Measurements from ENCODE around the gene LSS.
A peak's percentile ranks its signal among the peaks of the same experiment; 100 is the strongest.
"Not testable (repeated sequence)": the region's sequence is repeated elsewhere in the genome, so short reads cannot be mapped to it uniquely, and the experiment has no call there.

Gene LSS

DNA sequence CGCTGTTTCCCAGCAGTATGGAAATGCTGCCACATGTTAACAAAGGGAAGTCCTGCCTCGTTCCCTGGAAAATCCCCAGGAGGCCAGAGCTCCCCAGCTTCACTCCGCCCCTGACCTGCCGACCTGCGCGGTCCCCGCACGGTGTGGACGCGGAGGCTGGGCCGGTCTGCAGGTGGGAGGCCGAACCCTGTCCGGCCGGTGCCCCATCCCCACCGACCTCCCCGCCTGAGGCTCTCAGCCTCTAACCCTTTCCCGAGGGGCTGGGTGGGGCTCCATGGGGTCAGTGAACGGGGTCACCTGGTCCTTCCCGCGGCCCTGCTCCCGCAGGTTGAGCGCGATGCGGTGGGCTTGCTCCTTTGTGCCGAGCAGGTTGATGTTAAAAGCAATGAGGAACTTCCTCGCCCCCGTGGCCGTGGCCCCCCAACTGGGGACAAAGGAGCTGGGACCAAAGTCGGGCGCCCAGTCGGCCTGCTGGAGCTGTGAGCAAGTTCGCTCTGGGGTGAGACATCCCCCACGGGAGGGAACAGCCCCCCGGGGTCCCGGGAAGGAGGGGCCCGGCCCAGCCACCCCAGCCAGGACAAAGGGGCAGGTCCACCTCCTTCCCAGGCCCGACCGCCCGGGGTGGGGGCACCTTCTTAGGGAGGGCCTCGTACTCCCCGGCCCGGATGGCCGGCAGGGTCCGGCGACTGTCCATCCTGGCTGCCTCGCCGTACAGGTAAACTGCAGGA is 77.1 kb downstream of the LSS start:
- no peak for DNase-seq (ENCODE audit: low read depth, low spot score)
- H3K27me3 ChIP-seq (ENCODE audit: control insufficient read depth, insufficient read depth, low read length): no peaks in the 10 kb centered on the region
- no peak overlapping the region for H3K27ac ChIP-seq (ENCODE audit: low read length)
- H3K36me3 ChIP-seq (ENCODE audit: control insufficient read depth, insufficient read depth, low read length): no peaks in the 10 kb centered on the region
- no CpG with 5 or more reads among the region's 47 CpGs for WGBS (ENCODE audit: insufficient coverage, insufficient read length)
- H3K4me3 ChIP-seq (ENCODE audit: low read length): no peak overlapping the region
- H3K9me3 ChIP-seq (ENCODE audit: control insufficient read depth, insufficient read depth, low read length): no peaks in the 10 kb centered on the region
- H3K4me1 ChIP-seq (ENCODE audit: control insufficient read depth, insufficient read depth, low read length): peaks cover 6% of the 10 kb centered on the region

DNA sequence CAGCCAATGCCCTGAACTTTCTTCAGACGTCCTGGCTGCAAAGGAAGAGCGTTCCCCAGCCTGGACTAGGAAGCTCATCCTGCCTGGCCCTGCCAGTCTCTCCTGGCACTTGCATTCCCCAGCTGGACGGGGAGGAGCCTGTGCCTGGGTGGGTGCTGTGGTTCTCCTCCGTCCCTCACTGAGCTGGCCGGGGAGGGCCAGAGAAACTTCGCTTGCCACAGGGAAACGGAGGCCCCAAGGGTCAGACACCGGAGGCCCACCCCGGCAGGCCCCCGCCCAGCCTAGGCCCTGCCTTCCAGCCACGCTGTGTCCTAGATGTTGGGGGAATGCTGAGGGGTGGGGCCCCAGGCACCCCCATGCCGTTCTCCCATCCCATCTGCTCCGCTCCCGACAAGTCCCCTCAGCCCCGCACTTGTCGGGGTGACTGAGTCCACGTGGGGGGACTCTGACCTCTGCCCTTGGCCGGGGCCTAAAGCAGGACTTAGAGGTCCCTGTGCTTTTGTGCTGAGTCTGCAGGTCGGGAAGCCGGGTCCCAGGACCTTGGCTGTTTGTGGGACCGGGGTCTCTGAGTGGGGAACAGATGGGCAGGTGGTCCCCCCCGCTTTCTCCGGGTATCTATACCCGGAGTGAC is 78.0 kb downstream of the LSS start:
- no peak for DNase-seq (ENCODE audit: low read depth, low spot score)
- WGBS (ENCODE audit: insufficient coverage, insufficient read length): no CpG with 5 or more reads among the region's 24 CpGs
- no peaks in the 10 kb centered on the region for H3K36me3 ChIP-seq (ENCODE audit: control insufficient read depth, insufficient read depth, low read length)
- no peak overlapping the region for H3K27ac ChIP-seq (ENCODE audit: low read length)
- peaks cover 6% of the 10 kb centered on the region for H3K4me1 ChIP-seq (ENCODE audit: control insufficient read depth, insufficient read depth, low read length)
- no peak overlapping the region for H3K4me3 ChIP-seq (ENCODE audit: low read length)
- no peaks in the 10 kb centered on the region for H3K27me3 ChIP-seq (ENCODE audit: control insufficient read depth, insufficient read depth, low read length)
- no peaks in the 10 kb centered on the region for H3K9me3 ChIP-seq (ENCODE audit: control insufficient read depth, insufficient read depth, low read length)

DNA sequence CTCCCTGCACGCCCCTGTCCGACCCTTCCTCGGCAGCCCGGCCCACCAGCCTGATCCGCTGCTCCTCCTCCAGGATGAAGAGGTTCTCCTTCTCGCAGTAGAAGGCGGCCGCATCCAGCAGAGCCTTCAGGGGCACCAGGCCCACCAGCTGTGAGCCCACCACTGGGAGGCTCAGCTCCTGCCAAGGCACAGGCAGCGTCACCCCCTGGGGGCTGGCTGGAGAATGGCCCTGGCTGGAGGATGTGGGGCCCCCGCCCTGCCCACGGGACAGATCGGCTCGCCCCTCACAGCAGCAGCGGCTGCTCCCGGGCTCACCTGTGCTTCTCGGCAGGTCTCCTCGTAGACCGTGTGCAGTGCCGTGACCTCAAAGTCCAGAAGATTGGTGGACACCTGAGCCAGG is 78.5 kb downstream of the LSS start:
- Histone ChIP-seq H3K27ac (ENCODE audit: low read length) (no peak overlapping the region), H3K4me3 (ENCODE audit: low read length) (no peak overlapping the region), H3K36me3 (ENCODE audit: control insufficient read depth, insufficient read depth, low read length) (no peaks in the 10 kb centered on the region; the same call in 1 of the 2 replicates), H3K9me3 (ENCODE audit: control insufficient read depth, insufficient read depth, low read length) (no peaks in the 10 kb centered on the region), H3K27me3 (ENCODE audit: control insufficient read depth, insufficient read depth, low read length) (no peaks in the 10 kb centered on the region), H3K4me1 (ENCODE audit: control insufficient read depth, insufficient read depth, low read length) (peaks cover 6% of the 10 kb centered on the region)
- no CpG with 5 or more reads among the region's 19 CpGs for WGBS (ENCODE audit: insufficient coverage, insufficient read length)
- DNase-seq (ENCODE audit: low read depth, low spot score): no peak

DNA sequence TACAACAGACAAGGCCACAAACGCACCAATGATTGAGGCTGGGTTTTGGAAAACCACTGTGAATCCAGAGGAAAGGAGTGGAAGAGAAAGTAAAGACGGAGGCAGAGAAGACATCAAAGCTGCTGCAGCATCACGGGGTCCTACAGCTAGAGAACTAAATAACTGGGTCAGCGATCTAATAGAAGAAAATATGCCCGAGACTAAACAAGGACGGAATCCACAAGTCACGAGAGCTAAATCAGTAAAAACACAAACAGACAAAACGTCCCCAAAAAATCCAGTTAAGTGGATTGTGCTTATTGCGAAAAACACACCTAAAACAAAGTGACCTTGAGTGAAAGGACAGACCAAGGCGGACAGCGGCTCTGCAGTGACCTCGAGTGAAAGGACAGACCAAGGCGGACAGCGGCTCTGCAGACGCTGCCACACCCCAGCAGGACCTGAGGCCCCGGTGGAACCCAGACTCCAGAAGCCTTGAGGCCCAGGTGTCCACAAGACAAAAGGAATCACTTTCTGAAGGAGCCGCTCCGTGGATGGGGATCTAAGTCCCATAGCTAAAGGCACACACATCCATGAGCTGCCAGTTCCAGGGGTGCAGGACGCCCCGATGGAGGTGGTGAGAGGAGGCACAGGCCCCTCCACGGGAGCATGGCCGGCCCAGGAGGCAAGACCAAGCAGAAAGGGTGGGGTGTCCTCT is 79.2 kb downstream of the LSS start:
- no peaks in the 10 kb centered on the region for H3K9me3 ChIP-seq (ENCODE audit: control insufficient read depth, insufficient read depth, low read length)
- DNase-seq (ENCODE audit: low read depth, low spot score): no peak
- H3K4me1 ChIP-seq (ENCODE audit: control insufficient read depth, insufficient read depth, low read length): peaks cover 6% of the 10 kb centered on the region

DNA sequence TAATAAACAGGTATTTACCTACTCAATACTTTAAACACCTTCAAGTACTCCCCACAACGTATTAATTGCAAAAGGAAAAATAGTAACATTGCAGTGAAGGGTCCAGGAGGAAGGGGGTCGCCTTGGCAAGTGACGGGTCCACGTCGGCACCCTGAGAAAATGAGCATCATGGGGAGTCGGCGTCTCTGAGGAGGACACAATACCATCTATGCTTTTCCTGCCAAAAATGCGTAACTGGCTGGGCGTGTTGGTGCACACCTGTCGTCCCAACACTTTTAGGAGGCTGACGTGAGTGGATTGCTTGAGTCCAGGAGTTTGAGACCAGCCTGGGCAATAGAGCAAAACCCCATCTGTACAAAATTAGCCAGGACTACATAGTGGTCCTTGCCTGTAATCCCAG is 80.5 kb downstream of the LSS start:
- no peak for DNase-seq (ENCODE audit: low read depth, low spot score)
- no CpG with 5 or more reads among the region's 11 CpGs for WGBS (ENCODE audit: insufficient coverage, insufficient read length)
- H3K36me3 ChIP-seq (ENCODE audit: control insufficient read depth, insufficient read depth, low read length): no peaks in the 10 kb centered on the region; the same call in 1 of the 2 replicates
- no peak overlapping the region for H3K27ac ChIP-seq (ENCODE audit: low read length)
- H3K4me1 ChIP-seq (ENCODE audit: control insufficient read depth, insufficient read depth, low read length): peaks cover 2% of the 10 kb centered on the region; the same call in 1 of the 2 replicates
- no peak overlapping the region for H3K4me3 ChIP-seq (ENCODE audit: low read length)
- no peaks in the 10 kb centered on the region for H3K9me3 ChIP-seq (ENCODE audit: control insufficient read depth, insufficient read depth, low read length)
- no peaks in the 10 kb centered on the region for H3K27me3 ChIP-seq (ENCODE audit: control insufficient read depth, insufficient read depth, low read length)

More for the DNA sequence above, 79.2 kb downstream of the LSS start:
- no CpG with 5 or more reads among the region's 22 CpGs for WGBS (ENCODE audit: insufficient coverage, insufficient read length)
- Histone ChIP-seq H3K27me3 (ENCODE audit: control insufficient read depth, insufficient read depth, low read length) (no peaks in the 10 kb centered on the region), H3K4me3 (ENCODE audit: low read length) (no peak overlapping the region), H3K27ac (ENCODE audit: low read length) (no peak overlapping the region), H3K36me3 (ENCODE audit: control insufficient read depth, insufficient read depth, low read length) (no peaks in the 10 kb centered on the region; the same call in 1 of the 2 replicates)

DNA sequence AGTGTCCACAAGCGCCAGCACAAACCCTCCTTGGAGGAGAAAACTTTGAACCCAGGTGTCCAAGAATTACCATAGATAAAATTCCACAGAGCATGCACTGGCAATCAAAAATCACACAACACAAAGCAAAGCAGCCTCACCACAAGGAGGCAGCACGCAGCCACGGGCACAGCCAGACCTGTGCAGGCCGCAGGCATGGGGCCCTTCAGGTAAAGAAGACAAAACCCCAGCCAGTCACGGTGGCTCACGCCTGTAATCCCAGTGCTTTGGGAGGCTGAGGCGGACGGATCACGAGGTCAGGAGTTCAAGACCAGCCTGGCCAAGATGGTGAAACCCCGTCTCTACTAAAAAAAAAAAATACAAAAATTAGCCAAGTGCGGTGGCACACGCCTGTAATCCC is 81.1 kb downstream of the LSS start:
- not testable (repeated sequence) for H3K9me3 ChIP-seq (ENCODE audit: control insufficient read depth, insufficient read depth, low read length); H3K36me3 ChIP-seq (ENCODE audit: control insufficient read depth, insufficient read depth, low read length); H3K27ac ChIP-seq (ENCODE audit: low read length); H3K4me1 ChIP-seq (ENCODE audit: control insufficient read depth, insufficient read depth, low read length); H3K27me3 ChIP-seq (ENCODE audit: control insufficient read depth, insufficient read depth, low read length); H3K4me3 ChIP-seq (ENCODE audit: low read length)
- DNase-seq (ENCODE audit: low read depth, low spot score): peak; percentile 45
- no CpG with 5 or more reads among the region's 12 CpGs for WGBS (ENCODE audit: insufficient coverage, insufficient read length)

DNA sequence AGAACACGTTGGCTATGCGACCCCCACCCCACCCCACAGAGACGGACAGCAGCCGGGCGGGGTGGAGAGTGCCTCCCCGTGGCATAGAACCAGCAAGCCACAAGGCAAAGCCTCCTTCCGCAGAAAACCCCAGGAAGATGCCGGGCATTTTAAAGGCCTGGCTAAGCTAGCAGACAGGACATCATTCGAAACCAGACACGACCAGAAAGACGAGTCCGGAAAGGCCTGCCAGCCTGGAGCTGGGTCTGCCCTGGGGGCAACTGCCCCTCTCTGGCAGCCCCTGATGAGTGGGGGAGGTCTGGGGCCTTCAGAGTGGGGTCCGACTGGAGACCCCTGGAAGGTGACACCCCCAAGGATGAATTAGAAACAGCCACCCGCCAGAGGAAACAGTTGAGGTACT is 81.7 kb downstream of the LSS start:
- WGBS (ENCODE audit: insufficient coverage, insufficient read length): no CpG with 5 or more reads among the region's 14 CpGs
- H3K4me3 ChIP-seq (ENCODE audit: low read length): no peak overlapping the region
- no peak for DNase-seq (ENCODE audit: low read depth, low spot score)
- no peaks in the 10 kb centered on the region for H3K4me1 ChIP-seq (ENCODE audit: control insufficient read depth, insufficient read depth, low read length)
- no peaks in the 10 kb centered on the region for H3K9me3 ChIP-seq (ENCODE audit: control insufficient read depth, insufficient read depth, low read length)
- H3K36me3 ChIP-seq (ENCODE audit: control insufficient read depth, insufficient read depth, low read length): no peaks in the 10 kb centered on the region; the same call in 1 of the 2 replicates
- H3K27ac ChIP-seq (ENCODE audit: low read length): no peak overlapping the region
- no peaks in the 10 kb centered on the region for H3K27me3 ChIP-seq (ENCODE audit: control insufficient read depth, insufficient read depth, low read length)

DNA sequence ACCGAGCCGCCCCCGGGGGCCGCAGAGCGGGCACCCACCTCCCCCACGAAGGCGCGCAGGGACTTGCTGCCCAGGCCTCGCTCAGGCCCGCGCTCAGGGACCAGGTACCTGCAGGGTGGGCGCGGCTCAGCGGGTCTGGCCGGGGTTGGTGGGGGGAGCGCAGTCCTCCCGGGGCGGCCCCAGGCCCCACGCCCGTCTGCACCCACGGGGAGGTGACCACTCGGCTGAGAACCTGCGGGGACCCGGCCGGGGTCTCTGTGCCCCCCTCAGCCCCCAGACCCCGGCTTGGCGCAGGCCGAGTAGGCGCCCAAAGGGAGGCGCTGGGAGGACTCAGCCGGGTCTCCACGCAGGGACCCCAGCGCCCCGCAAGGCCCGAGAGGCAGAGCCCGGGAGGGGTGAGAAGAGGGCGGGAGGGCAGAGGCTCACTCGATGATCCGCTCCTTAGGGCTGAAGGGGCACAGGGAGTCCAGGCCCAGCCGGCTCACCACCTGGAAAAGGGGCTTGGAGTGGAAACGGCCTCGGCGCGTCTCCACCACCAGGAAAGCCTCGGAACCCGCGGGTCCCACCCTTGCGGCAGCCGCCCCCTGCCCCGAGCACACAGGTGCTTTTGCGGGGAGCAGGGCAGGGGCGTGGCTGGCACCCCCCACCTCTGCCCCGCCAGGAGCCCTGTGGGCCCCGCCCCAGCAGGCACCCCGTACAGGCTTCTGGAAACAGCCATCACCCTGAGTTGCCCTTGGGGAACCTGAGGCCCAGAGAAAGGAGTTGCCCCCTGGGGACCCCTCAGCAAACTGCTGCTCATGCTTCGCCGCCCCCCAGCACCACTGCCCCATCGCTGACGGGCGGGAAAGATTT is 82.5 kb downstream of the LSS start:
- WGBS (ENCODE audit: insufficient coverage, insufficient read length): no CpG with 5 or more reads among the region's 60 CpGs
- no peak overlapping the region for H3K27ac ChIP-seq (ENCODE audit: low read length)
- no peak overlapping the region for H3K4me3 ChIP-seq (ENCODE audit: low read length)
- H3K27me3 ChIP-seq (ENCODE audit: control insufficient read depth, insufficient read depth, low read length): no peaks in the 10 kb centered on the region
- no peaks in the 10 kb centered on the region for H3K9me3 ChIP-seq (ENCODE audit: control insufficient read depth, insufficient read depth, low read length)
- no peak for DNase-seq (ENCODE audit: low read depth, low spot score)
- no peaks in the 10 kb centered on the region; the same call in 1 of the 2 replicates for H3K36me3 ChIP-seq (ENCODE audit: control insufficient read depth, insufficient read depth, low read length)
- H3K4me1 ChIP-seq (ENCODE audit: control insufficient read depth, insufficient read depth, low read length): no peaks in the 10 kb centered on the region

DNA sequence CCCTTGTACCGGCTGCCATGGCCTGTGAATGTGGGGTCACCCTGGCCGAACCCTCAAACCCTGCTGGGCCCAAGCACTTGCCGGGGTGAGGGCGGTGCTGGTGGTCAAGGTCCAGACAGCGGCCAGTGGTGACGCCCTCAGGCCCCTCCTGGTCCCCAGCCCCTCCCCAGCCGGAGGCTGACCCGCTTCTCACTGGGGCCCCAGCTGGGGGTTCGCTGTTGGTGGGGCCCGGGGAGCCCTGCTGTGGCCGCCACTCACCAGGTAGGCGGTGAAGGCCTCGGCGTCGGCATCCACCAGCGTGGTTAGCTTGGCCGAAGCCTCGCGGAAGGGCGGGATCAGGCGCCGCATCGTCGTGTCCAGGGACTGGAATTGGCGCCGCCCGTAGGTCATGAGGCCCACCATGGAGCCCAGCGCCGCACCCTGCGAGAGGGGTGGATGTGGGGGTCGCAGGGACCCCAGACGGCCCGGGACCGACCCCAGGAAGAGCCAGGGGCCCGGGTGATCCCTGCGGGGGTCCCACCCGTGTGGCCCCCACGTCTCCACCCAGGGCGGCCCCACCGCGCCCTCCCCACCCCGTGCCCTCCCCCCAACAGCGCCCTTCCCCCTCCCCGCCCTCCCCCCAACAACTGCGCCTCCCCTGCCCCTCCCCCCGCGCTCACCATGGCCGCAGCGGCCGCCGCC is 83.3 kb downstream of the LSS start:
- Histone ChIP-seq H3K27me3 (ENCODE audit: control insufficient read depth, insufficient read depth, low read length) (no peaks in the 10 kb centered on the region), H3K36me3 (ENCODE audit: control insufficient read depth, insufficient read depth, low read length) (no peaks in the 10 kb centered on the region; the same call in 1 of the 2 replicates), H3K4me1 (ENCODE audit: control insufficient read depth, insufficient read depth, low read length) (no peaks in the 10 kb centered on the region), H3K27ac (ENCODE audit: low read length) (no peak overlapping the region), H3K9me3 (ENCODE audit: control insufficient read depth, insufficient read depth, low read length) (no peaks in the 10 kb centered on the region), H3K4me3 (ENCODE audit: low read length) (no peak overlapping the region)
- WGBS (ENCODE audit: insufficient coverage, insufficient read length): no CpG with 5 or more reads among the region's 51 CpGs
- no peak for DNase-seq (ENCODE audit: low read depth, low spot score)

Measured in iPS DF 6.9 (cell line).